Epithelial cell of proximal tubule (primary cell): ENCODE measurements around the gene ETV6. TPM values are rescaled to one million over a fixed set of nuclear protein-coding genes. Genes with fewer than 3 reads are reported as not detected.

ENCODE experiments used
- DNase-seq: peaks from one replicate; pipeline ENCODE4 v3.0.0-alpha.2; 2011; ENCODE audit warnings: low read depth
- H3K4me3 ChIP-seq: 2 replicates; pipeline ENCODE4 v1.5.1; 2011; ENCODE audit warnings: low read depth, mild to moderate bottlenecking, low read length
- CTCF ChIP-seq: conservative IDR thresholded peaks from 2 replicates; pipeline ENCODE4 v1.5.1; 2012; ENCODE audit warnings: low read depth, mild to moderate bottlenecking, low read length
- total RNA-seq: library from RNA; depleted of rRNA; stranded (reverse); fragments of >200 nt; gene quantifications from 2 replicates; pipeline ENCODE4 v1.2.3, GENCODE V29; 2015

The ETV6 gene
- total RNA-seq, 1 donor from 2014 or later, result 12.9 TPM

DNA sequence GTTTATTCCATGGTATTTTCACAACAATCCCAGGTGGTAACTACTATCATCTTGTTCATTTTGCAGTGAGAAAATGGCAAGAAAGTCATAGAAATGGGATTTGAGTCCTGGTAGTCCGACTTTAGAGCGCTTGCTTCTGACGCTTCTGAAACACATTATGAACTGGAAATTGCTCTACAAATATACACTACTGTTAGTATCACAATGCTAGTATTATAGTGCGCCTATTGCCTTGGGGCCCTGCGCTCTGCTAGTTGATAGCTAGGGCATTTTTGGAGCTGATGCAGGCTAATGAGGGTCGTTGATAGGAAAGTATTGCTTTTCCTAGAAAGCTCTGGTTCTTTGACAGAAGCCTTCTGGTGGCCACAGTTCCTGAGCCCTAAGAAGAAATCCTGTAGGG, 61.0 kb downstream of the ETV6 start:
- no peak for DNase-seq
- TF ChIP-seq CTCF, result no peak
- no peak overlapping the region for H3K4me3 ChIP-seq

GRCh38 chr12:11710906-11711305, 61.4 kb downstream of the ETV6 start:
- TF ChIP-seq CTCF, result no peak
- no peak for DNase-seq
- no peak overlapping the region for H3K4me3 ChIP-seq

DNA sequence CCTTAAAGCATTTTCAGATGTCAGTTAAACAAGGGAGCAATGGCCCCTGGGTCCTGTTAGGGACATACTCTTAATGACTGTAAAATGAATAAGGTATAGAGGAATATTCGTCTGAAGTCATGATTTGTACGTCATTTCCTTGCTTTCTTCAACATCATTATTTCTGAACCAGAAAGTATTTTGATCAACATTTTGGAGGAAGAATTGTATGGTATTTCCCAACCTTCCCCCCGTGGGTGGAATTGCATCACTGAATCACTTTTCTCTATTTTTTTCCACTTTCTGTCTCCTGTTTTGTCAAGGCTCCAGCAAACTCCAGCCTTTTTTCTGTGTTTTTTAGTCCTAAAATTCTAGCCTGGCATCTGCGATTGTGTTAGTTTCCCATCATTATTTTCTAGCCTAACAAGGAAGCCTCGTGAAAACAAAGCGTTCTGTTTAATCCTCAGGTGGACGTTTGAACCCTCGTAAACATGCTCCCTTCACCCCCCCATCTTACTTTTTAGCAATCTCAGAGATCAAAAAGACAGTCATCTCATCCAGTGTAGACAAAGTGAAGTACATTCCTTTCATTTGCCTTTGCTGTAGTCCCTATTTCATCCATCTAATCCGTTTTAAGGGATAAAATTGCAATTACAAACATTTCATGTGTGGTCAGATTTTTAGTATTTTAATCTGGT, 62.3 kb downstream of the ETV6 start:
- no peak for TF ChIP-seq CTCF
- no peak for DNase-seq
- H3K4me3 ChIP-seq, result no peak overlapping the region

- no peak for TF ChIP-seq CTCF
- DNase-seq, result no peak
- H3K4me3 ChIP-seq, result no peak overlapping the region
Measured at GRCh38 chr12:11712491-11712890, 63.0 kb downstream of the ETV6 start.

DNA sequence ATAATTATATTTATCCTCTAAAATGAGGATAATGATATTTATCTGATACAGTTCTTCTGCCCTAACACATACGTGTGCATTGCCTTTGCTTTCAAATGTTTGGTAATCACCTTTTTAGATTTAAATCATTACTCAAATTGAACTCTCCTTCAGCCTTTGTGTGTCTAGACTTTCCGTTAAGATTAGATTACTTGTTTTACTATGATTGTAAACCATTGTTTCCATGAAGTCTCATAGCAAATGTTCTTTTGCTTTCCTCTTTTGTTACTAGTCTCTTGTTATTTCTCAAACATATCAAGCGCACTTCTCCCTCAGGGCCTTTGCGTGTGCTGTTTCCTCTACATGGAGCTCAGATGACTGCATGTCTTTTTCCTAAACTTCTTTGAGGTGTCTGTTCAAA, 63.7 kb downstream of the ETV6 start:
- DNase-seq, result no peak
- no peak overlapping the region for H3K4me3 ChIP-seq
- TF ChIP-seq CTCF, result no peak

- DNase-seq, result no peak
- no peak for TF ChIP-seq CTCF
- no peak overlapping the region for H3K4me3 ChIP-seq
Measured at GRCh38 chr12:11714626-11715025, 65.2 kb downstream of the ETV6 start.

DNA sequence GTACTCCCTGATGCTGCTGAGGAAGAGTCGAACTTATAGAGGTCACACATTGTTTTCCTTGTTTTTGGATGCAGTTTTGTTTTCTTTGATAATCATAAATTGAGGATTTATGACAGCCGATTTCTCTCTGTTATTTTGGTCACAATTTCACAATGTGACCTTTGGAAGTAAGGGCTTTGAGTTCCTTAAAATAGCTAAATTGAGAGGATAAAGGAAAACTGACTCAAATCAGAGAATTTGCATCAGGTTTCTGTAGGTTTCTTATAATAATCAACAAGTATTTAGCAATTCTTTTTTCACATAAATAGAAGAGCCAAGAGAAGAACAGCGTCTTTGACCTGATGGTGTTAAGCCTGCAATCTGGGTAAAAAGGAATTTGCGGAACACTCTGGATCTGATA, 66.1 kb downstream of the ETV6 start:
- no peak for DNase-seq
- H3K4me3 ChIP-seq, result no peak overlapping the region
- no peak for TF ChIP-seq CTCF
